Measurements from ENCODE around the gene PTPN12.

Gene PTPN12

DNA sequence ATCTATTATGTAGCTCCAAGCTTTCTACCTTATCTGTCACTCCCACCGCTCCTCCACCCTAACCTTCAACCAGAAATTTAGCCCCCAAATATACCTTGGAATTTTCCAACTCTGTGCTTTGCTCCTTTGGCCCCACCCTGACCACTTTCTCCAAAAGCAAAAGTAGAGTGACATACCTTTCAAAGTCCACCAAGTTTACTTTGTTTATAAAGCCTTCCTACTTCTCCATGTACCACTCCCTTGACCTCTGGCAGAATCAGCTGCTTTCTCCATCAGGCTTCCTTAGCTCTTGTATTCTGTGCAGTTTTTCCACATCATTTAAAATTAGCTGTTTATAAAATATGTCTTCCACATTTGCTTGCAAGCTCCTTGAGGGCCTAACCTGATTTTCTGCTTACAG, 118.3 kb downstream of the PTPN12 start:
- H3K4me3 ChIP-seq (ENCODE audit: low read length), result no peak overlapping the region
- no peak for TF ChIP-seq ZNF274 (IDR thresholded peaks at IDR 0.05; ENCODE audit: low read depth, low read length)

DNA sequence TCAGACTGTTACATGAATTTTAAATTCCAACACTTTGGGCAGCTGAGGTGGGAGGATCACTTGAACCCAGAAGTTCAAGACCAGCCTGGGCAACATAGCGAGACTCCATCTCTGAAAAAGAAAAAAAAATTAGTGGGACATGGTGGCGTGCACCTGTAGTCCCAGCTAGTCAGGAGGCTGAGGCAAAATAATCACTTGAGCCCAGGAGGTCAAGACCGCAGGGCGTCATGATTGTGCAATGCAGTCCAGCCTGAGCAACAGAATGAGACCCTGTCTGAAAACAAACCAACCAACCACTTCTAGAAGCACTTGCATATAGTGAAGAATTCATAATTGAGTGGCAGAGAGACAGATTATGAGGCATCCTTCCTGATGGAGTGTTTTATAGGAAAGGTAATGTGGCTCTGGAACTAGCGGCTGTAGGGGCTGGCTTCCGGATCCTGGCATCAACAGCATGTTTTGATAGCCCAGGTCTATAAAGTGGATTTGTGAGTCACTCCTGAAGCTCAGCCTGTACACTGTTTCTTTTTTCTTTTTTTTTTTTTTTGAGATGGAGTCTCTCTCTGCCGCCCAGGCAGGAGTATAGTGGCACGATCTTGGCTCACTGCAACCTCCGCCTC, 118.9 kb downstream of the PTPN12 start:
- no peak for TF ChIP-seq ZNF274 (IDR thresholded peaks at IDR 0.05; ENCODE audit: low read depth, low read length)

DNA sequence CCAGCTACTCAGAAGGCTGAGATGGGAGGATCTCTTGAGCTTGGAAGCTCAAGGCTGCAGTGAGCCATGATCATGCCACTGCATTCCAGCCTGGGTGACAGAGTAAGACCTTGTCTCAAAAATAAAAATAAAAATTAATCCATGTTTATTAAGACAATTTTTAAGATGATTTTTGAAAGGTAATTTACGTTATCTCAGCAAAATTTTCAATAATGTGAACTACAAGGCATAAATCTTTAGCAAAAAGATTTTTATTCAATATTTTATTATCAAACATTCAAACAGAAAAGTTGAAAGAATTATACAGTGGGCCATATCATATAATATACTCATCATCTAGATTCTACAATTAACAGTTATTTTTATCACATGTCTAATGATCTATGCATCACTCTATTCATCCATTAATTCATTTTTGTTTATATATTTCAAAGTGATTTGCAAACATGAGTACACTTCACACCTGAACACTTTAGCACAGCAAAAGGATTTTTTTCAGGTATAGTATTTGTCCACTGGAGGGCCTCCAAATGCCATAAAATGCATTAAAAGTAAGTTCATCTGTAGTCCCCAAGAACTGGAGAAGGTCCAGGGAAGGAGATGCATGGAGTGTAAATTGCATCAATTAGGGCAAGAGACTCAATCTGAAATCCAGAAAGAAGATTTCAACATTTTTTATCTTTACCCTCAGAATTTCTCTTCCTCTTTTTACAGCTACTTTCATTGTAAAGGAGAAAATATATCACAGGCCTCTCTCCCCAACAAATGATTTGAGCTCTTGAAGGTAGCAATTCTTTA, 120.5 kb downstream of the PTPN12 start:
- no peak for TF ChIP-seq ZNF274 (IDR thresholded peaks at IDR 0.05; ENCODE audit: low read depth, low read length)
- H3K4me3 ChIP-seq (ENCODE audit: low read length), result no peak overlapping the region

More for the DNA sequence above, 118.9 kb downstream of the PTPN12 start:
- no peak overlapping the region for H3K4me3 ChIP-seq (ENCODE audit: low read length)

DNA sequence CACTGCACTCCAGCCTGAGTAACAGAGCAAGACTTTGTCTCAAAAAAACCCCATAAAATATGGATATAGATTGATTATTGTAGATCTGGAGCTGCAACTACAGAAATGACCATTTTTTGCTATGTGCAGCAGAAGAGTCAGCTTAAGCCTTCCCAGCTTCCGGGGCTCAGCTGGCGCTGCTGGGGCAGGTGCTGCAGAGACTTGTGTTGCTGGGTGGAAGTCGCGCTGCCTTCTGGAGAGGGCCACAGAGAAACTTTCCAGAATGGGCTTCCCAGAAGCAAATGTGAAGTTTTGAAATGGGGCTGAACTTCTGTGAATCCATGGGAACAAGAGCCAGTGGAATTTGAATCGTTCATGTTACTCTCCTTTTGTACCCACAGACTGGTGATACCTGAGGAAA, 121.8 kb downstream of the PTPN12 start:
- TF ChIP-seq ZNF274 (IDR thresholded peaks at IDR 0.05; ENCODE audit: low read depth, low read length), result no peak
- H3K4me3 ChIP-seq (ENCODE audit: low read length), result no peak overlapping the region

DNA sequence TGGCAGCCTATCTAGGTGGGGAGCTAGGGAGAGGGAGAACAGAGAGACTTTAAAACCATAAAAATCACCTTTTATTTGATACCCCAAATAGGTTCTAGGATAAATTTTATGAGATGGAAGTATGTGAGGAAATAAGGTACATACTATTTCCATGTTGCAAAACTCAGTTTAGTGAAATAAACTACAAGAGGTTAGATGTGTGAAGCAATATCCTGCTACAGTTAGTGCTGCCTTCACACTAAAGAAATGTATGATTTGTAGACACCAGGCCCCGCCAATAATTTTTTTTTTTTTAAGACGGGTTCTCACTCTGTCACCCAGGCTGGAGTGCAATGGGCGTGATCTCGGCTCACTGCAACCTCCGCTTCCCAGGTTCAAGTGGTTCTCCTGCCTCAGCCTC, 124.7 kb downstream of the PTPN12 start:
- TF ChIP-seq ZNF274 (IDR thresholded peaks at IDR 0.05; ENCODE audit: low read depth, low read length), result no peak

DNA sequence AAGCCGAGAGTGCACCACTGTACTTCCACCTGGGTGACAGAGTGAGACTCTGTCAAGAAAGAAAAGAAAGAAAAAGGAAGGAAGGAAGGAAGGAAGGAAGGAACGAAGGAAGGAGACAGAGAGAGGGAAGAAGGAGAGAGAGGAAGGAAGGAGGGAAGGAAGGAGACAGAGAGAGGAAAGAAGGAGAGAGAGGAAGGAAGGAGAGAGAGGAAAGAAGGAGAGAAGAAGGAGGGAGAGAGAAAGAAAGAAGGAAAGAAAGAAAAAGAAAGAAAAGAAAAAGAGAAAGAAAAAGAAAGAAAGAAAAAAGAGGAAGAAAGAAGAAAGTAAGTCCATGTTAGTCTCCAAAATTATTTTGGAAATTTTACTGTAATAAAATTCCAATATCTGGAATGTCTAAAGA, 125.8 kb downstream of the PTPN12 start:
- no peak overlapping the region for H3K4me3 ChIP-seq (ENCODE audit: low read length)
- no peak for TF ChIP-seq ZNF274 (IDR thresholded peaks at IDR 0.05; ENCODE audit: low read depth, low read length)

More for the DNA sequence above, 124.7 kb downstream of the PTPN12 start:
- H3K4me3 ChIP-seq (ENCODE audit: low read length), result no peak overlapping the region

DNA sequence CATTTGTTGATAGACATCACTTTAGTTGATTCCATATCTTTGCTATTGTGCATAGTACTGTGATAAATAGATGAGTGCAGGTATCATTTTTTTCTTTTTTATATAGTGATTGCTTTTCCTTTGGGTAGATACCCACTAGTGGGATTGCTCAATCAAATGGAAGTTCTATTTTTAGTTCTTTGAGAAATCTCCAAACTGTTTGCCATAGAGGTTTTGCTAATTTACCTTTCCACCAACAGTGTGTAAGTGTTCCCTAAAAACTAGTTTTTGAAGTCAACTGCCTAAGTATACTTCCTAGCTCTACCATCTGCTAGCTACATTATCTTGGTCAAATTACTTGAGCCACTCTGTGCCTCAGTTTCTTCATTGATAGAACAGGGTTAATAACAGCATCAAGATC, 127.6 kb downstream of the PTPN12 start:
- no peak overlapping the region for H3K4me3 ChIP-seq (ENCODE audit: low read length)
- no peak for TF ChIP-seq ZNF274 (IDR thresholded peaks at IDR 0.05; ENCODE audit: low read depth, low read length)

DNA sequence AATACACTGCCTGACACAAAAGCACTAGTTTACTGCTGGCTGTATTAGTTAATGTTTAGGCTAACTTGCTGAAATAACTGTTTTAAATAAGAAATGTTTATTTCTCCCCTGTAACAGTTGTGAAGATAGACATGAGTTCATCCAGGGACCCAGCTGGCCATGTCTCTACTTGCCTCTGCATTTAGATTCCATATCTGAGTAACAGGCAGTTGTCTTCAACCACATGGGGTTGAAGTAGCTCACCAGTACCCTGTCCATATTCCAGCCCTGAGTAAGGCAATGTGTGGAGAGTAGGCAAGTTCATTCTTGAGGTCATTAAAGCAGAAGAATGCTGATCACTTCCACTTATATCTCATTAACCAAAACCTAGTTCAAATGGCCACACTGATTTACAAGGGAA, 128.1 kb downstream of the PTPN12 start:
- TF ChIP-seq ZNF274 (IDR thresholded peaks at IDR 0.05; ENCODE audit: low read depth, low read length), result no peak
- no peak overlapping the region for H3K4me3 ChIP-seq (ENCODE audit: low read length)

DNA sequence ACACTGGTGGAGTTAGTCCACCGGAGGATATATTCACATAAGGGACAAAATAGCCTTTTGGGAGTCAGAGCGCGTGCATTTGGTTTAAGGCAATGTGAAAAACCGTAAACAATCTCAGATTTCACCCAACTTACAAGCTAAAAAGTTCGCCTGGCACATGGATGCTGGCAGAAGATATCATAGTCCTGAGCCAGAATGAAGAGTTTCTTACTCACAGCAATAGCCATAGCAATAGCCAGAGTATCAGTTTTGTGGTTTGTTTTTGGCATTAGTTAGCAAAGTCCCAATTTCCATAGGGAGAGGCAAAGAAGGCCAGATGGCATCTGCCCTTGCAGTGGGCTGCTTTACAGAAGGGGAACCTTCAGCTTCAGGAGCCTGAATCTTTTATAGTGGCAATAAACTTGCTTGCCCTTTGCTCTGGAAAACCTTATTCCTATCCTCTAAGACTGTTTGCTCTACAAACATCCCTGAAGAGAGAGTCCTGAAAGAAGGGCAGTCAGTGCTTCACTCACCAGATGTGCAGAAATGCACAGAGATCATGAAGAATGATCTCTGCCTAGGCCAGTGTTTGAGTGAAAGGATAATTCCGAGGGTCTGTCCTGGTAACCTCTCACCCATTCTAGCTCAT, 130.5 kb downstream of the PTPN12 start:
- H3K4me3 ChIP-seq (ENCODE audit: low read length), result no peak overlapping the region
- TF ChIP-seq ZNF274 (IDR thresholded peaks at IDR 0.05; ENCODE audit: low read depth, low read length), result no peak

DNA sequence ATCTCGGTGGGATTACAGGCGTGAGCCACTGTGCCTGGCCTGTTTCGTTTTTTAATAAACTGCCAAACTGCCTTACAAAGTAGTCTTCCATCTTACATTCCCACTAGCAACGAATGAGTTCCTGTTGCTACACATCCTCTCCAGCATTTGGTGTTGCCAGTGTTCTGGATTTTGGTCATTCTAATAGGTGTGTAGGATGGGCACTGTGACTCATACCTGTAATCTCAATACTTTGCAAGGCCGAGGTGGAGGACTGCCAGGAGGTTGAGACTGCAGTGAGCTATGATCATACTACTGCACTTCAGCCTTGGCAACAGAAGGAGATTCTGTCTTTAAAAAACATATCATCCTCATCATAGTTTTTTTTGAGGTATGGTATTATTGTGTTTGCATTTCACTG, 137.8 kb downstream of the PTPN12 start:
- TF ChIP-seq ZNF274 (IDR thresholded peaks at IDR 0.05; ENCODE audit: low read depth, low read length), result no peak
- no peak overlapping the region for H3K4me3 ChIP-seq (ENCODE audit: low read length)

DNA sequence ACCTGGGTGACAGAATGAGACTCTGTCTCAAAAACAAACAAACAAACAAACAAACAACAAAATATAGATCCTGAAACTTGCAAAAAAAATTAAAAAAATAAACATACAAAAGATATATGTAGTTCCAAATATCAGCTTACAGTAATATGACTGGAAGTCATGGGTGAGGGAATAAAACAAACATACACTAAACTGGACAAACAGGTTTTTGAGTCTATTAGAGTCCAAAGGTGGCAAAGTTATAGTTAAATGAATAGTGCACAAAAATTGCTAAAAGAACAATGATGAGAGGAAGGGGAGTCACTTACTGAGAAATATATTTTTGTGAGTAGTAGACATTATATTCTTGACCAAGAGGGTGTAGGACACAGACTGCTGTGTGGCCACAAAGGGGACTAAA, 142.5 kb downstream of the PTPN12 start:
- no peak for TF ChIP-seq ZNF274 (IDR thresholded peaks at IDR 0.05; ENCODE audit: low read depth, low read length)
- H3K4me3 ChIP-seq (ENCODE audit: low read length), result no peak overlapping the region

DNA sequence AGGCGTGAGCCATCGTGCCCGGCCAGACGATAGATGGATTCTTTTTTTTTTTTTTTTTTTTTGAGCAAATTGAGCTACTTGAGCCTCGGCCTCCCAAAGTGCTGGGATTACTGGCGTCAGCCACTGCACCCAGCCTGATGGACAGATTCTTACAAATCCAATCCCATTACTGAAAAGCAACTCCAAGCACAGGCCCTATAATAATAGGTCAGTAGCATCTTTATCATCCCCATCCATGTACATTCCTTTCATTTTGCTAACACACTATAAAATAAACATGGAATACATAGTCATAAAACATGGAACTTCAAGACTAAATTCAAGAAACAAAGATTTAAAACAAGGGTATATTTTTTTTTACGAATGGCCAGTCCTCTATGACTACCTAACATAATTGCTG, 143.2 kb downstream of the PTPN12 start:
- no peak for TF ChIP-seq ZNF274 (IDR thresholded peaks at IDR 0.05; ENCODE audit: low read depth, low read length)

DNA sequence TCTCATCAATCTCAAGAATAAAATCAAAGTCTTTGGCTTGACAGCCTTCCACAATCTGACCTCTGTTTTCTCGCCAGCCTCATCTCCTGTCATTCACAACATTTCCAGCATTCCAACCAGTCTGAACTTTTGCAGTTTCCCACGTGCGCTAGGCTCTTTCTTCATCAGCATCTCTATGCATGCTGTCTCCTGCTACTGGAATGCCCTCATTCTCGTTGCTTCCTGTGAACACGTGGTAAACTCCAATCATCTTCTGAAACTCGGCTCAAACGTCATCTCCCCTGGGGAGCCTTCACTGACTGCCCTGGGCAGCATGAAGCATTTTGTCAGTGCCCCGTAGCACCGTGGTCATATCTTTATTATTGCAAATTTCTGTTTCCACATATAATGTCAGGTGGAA, 146.9 kb downstream of the PTPN12 start:
- no peak for TF ChIP-seq ZNF274 (IDR thresholded peaks at IDR 0.05; ENCODE audit: low read depth, low read length)
- no peak overlapping the region for H3K4me3 ChIP-seq (ENCODE audit: low read length)

More for the DNA sequence above, 143.2 kb downstream of the PTPN12 start:
- H3K4me3 ChIP-seq (ENCODE audit: low read length), result no peak overlapping the region

DNA sequence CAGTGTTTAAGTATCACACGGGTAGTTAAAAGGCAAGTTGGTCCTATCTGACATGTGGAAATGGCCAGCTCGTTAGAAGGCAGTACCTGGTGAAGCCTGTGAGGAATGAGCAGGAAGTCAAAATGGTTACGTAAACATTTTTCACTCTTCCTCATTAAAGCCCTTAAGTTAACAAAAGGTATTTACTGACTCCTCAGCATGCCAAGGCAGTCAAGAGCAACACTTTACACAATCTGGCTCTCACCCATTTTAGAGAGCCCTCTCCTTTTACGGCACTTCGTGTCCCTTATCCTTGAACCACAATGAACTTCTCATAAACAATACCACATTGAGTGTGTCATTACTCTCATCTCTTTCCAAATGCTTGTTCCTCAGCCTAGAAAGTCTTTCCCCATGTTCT, 148.1 kb downstream of the PTPN12 start:
- no peak overlapping the region for H3K4me3 ChIP-seq (ENCODE audit: low read length)
- no peak for TF ChIP-seq ZNF274 (IDR thresholded peaks at IDR 0.05; ENCODE audit: low read depth, low read length)
